ENCODE measurements around the gene ECM2. TPM values are rescaled to one million over a fixed set of nuclear protein-coding genes. Genes with fewer than 3 reads are reported as not detected.

ECM2 gene
- total and polyA plus RNA-seq, 5 donors from 2014 or later: not detected

- Histone ChIP-seq H3K36me3 (ENCODE audit: control insufficient read depth, insufficient read depth, low read length) (no peaks in the 10 kb centered on the region), H3K4me1 (ENCODE audit: control insufficient read depth, insufficient read depth, low read length, poor library complexity, severe bottlenecking) (no peaks in the 10 kb centered on the region), H3K4me3 (ENCODE audit: low read depth, low read length) (no peak overlapping the region), H3K27ac (ENCODE audit: insufficient read depth, low read length, poor library complexity, severe bottlenecking) (no peak overlapping the region), H3K27me3 (ENCODE audit: control insufficient read depth, insufficient read depth, low read length) (no peaks in the 10 kb centered on the region), H3K9me3 (ENCODE audit: control insufficient read depth in 2 of 2, low read length in 2 of 2) (no peaks in the 10 kb centered on the region)
- Mint-ChIP-seq H3K4me3 (no peak overlapping the region), H3K36me3 (no peaks in the 10 kb centered on the region), H3K9me3 (peaks cover 0 to 2% (median 0%) of the 10 kb centered on the region in 7 donors), H3K4me1 (peaks cover 0 to 11% (median 4%) of the 10 kb centered on the region in 4 donors), H3K27ac (no peak overlapping the region), H3K27me3 (no peaks in the 10 kb centered on the region)
- DNase-seq: no peak
- no peak for ATAC-seq (ENCODE audit: low read depth in 2 of 2)
These were observed 2.8 kb upstream of the ECM2 start for GRCh38 chr9:92538541-92538940.

GRCh38 chr9:92534674-92535073 lies 1.1 kb downstream of the ECM2 start:
- peaks cover 2 to 11% (median 4%) of the 10 kb centered on the region in 4 donors for H3K4me1 Mint-ChIP-seq
- ATAC-seq (ENCODE audit: low read depth in 2 of 2) (no peak), DNase-seq (peak in 1 of 3 donors; percentile 21)
- Histone ChIP-seq H3K27ac (ENCODE audit: insufficient read depth, low read length, poor library complexity, severe bottlenecking) (no peak overlapping the region), H3K4me3 (ENCODE audit: low read depth, low read length) (no peak overlapping the region), H3K4me1 (ENCODE audit: control insufficient read depth, insufficient read depth, low read length, poor library complexity, severe bottlenecking) (no peaks in the 10 kb centered on the region), H3K36me3 (ENCODE audit: control insufficient read depth, insufficient read depth, low read length) (no peaks in the 10 kb centered on the region), H3K9me3 (ENCODE audit: control insufficient read depth in 2 of 2, low read length in 2 of 2) (no peaks in the 10 kb centered on the region), H3K27me3 (ENCODE audit: control insufficient read depth, insufficient read depth, low read length) (no peaks in the 10 kb centered on the region)
- peak overlapping the region in 1 of 3 donors; percentile 32 for H3K27ac Mint-ChIP-seq
- H3K27me3 Mint-ChIP-seq: peaks cover 4% of the 10 kb centered on the region
- no peaks in the 10 kb centered on the region for H3K36me3 Mint-ChIP-seq
- H3K4me3 Mint-ChIP-seq: no peak overlapping the region
- H3K9me3 Mint-ChIP-seq: peaks cover 0 to 5% (median 1%) of the 10 kb centered on the region in 7 donors

GRCh38 chr9:92534204-92534603 lies 1.6 kb downstream of the ECM2 start:
- H3K27ac Mint-ChIP-seq: peak overlapping the region in 2 of 3 donors; percentile 32 to 39
- H3K4me3 ChIP-seq (ENCODE audit: low read depth, low read length): no peak overlapping the region

GRCh38 chr9:92530893-92531292 lies 4.9 kb downstream of the ECM2 start:
- no peaks in the 10 kb centered on the region for H3K4me1 ChIP-seq (ENCODE audit: control insufficient read depth, insufficient read depth, low read length, poor library complexity, severe bottlenecking)
- H3K4me1 Mint-ChIP-seq: peaks cover 2 to 6% (median 4%) of the 10 kb centered on the region in 4 donors
- no peak overlapping the region for H3K4me3 Mint-ChIP-seq
- no peak overlapping the region for H3K27ac Mint-ChIP-seq
- no peaks in the 10 kb centered on the region for H3K27me3 ChIP-seq (ENCODE audit: control insufficient read depth, insufficient read depth, low read length)
- peaks cover 0 to 5% (median 1%) of the 10 kb centered on the region in 7 donors for H3K9me3 Mint-ChIP-seq
- no peak overlapping the region for H3K4me3 ChIP-seq (ENCODE audit: low read depth, low read length)
- no peaks in the 10 kb centered on the region for H3K9me3 ChIP-seq (ENCODE audit: control insufficient read depth in 2 of 2, low read length in 2 of 2)
- no peaks in the 10 kb centered on the region for H3K36me3 ChIP-seq (ENCODE audit: control insufficient read depth, insufficient read depth, low read length)
- DNase-seq: no peak
- no peak overlapping the region for H3K27ac ChIP-seq (ENCODE audit: insufficient read depth, low read length, poor library complexity, severe bottlenecking)
- no peaks in the 10 kb centered on the region for H3K36me3 Mint-ChIP-seq
- peaks cover 4% of the 10 kb centered on the region for H3K27me3 Mint-ChIP-seq
- ATAC-seq (ENCODE audit: low read depth in 2 of 2): no peak

More at GRCh38 chr9:92534204-92534603, 1.6 kb downstream of the ECM2 start:
- Mint-ChIP-seq H3K9me3 (peaks cover 0 to 5% (median 1%) of the 10 kb centered on the region in 7 donors), H3K27me3 (peaks cover 4% of the 10 kb centered on the region), H3K36me3 (no peaks in the 10 kb centered on the region), H3K4me1 (peaks cover 2 to 11% (median 4%) of the 10 kb centered on the region in 4 donors), H3K4me3 (no peak overlapping the region)
- H3K27ac ChIP-seq (ENCODE audit: insufficient read depth, low read length, poor library complexity, severe bottlenecking): no peak overlapping the region
- H3K4me1 ChIP-seq (ENCODE audit: control insufficient read depth, insufficient read depth, low read length, poor library complexity, severe bottlenecking): no peaks in the 10 kb centered on the region
- no peaks in the 10 kb centered on the region for H3K27me3 ChIP-seq (ENCODE audit: control insufficient read depth, insufficient read depth, low read length)
- ATAC-seq (ENCODE audit: low read depth in 2 of 2) (no peak), DNase-seq (no peak)
- H3K36me3 ChIP-seq (ENCODE audit: control insufficient read depth, insufficient read depth, low read length): no peaks in the 10 kb centered on the region
- no peaks in the 10 kb centered on the region for H3K9me3 ChIP-seq (ENCODE audit: control insufficient read depth in 2 of 2, low read length in 2 of 2)

- Histone ChIP-seq H3K27me3 (ENCODE audit: control insufficient read depth, insufficient read depth, low read length) (no peaks in the 10 kb centered on the region), H3K27ac (ENCODE audit: insufficient read depth, low read length, poor library complexity, severe bottlenecking) (no peak overlapping the region), H3K36me3 (ENCODE audit: control insufficient read depth, insufficient read depth, low read length) (no peaks in the 10 kb centered on the region), H3K4me3 (ENCODE audit: low read depth, low read length) (no peak overlapping the region), H3K4me1 (ENCODE audit: control insufficient read depth, insufficient read depth, low read length, poor library complexity, severe bottlenecking) (no peaks in the 10 kb centered on the region), H3K9me3 (ENCODE audit: control insufficient read depth in 2 of 2, low read length in 2 of 2) (no peaks in the 10 kb centered on the region)
- peaks cover 0 to 5% (median 1%) of the 10 kb centered on the region in 7 donors for H3K9me3 Mint-ChIP-seq
- ATAC-seq (ENCODE audit: low read depth in 2 of 2): no peak
- H3K4me3 Mint-ChIP-seq: no peak overlapping the region
- H3K36me3 Mint-ChIP-seq: no peaks in the 10 kb centered on the region
- no peak overlapping the region for H3K27ac Mint-ChIP-seq
- DNase-seq: no peak
- H3K27me3 Mint-ChIP-seq: peaks cover 4% of the 10 kb centered on the region
- H3K4me1 Mint-ChIP-seq: peaks cover 0 to 3% (median 2%) of the 10 kb centered on the region in 4 donors
These were observed 6.7 kb downstream of the ECM2 start for GRCh38 chr9:92529124-92529523.

- no peak overlapping the region for H3K27ac Mint-ChIP-seq
These were observed 7.3 kb downstream of the ECM2 start for GRCh38 chr9:92528522-92528849.

GRCh38 chr9:92527832-92528521 lies 7.8 kb downstream of the ECM2 start:
- peaks cover 0 to 5% (median 0%) of the 10 kb centered on the region in 7 donors for H3K9me3 Mint-ChIP-seq
- no peaks in the 10 kb centered on the region for H3K9me3 ChIP-seq (ENCODE audit: control insufficient read depth in 2 of 2, low read length in 2 of 2)
- no peak overlapping the region for H3K27ac ChIP-seq (ENCODE audit: insufficient read depth, low read length, poor library complexity, severe bottlenecking)
- H3K27ac Mint-ChIP-seq: peak overlapping the region in 1 of 3 donors; percentile 3
- no peak overlapping the region for H3K4me3 ChIP-seq (ENCODE audit: low read depth, low read length)
- no peaks in the 10 kb centered on the region for H3K36me3 ChIP-seq (ENCODE audit: control insufficient read depth, insufficient read depth, low read length)
- no peak for ATAC-seq (ENCODE audit: low read depth in 2 of 2)
- no peaks in the 10 kb centered on the region for H3K36me3 Mint-ChIP-seq
- no peaks in the 10 kb centered on the region for H3K4me1 ChIP-seq (ENCODE audit: control insufficient read depth, insufficient read depth, low read length, poor library complexity, severe bottlenecking)
- DNase-seq: no peak
- no peak overlapping the region for H3K4me3 Mint-ChIP-seq
- no peaks in the 10 kb centered on the region for H3K27me3 ChIP-seq (ENCODE audit: control insufficient read depth, insufficient read depth, low read length)
- H3K4me1 Mint-ChIP-seq: no peaks in the 10 kb centered on the region
- no peaks in the 10 kb centered on the region for H3K27me3 Mint-ChIP-seq

More at GRCh38 chr9:92528522-92528849, 7.3 kb downstream of the ECM2 start:
- Histone ChIP-seq H3K36me3 (ENCODE audit: control insufficient read depth, insufficient read depth, low read length) (no peaks in the 10 kb centered on the region), H3K27ac (ENCODE audit: insufficient read depth, low read length, poor library complexity, severe bottlenecking) (no peak overlapping the region), H3K9me3 (ENCODE audit: control insufficient read depth in 2 of 2, low read length in 2 of 2) (no peaks in the 10 kb centered on the region), H3K4me1 (ENCODE audit: control insufficient read depth, insufficient read depth, low read length, poor library complexity, severe bottlenecking) (no peaks in the 10 kb centered on the region), H3K4me3 (ENCODE audit: low read depth, low read length) (no peak overlapping the region), H3K27me3 (ENCODE audit: control insufficient read depth, insufficient read depth, low read length) (no peaks in the 10 kb centered on the region)
- H3K27me3 Mint-ChIP-seq: peaks cover 3% of the 10 kb centered on the region
- DNase-seq (no peak), ATAC-seq (ENCODE audit: low read depth in 2 of 2) (no peak)
- H3K36me3 Mint-ChIP-seq: no peaks in the 10 kb centered on the region
- H3K9me3 Mint-ChIP-seq: peaks cover 0 to 5% (median 1%) of the 10 kb centered on the region in 7 donors
- H3K4me1 Mint-ChIP-seq: peaks cover 0 to 2% (median 0%) of the 10 kb centered on the region in 4 donors
- H3K4me3 Mint-ChIP-seq: no peak overlapping the region

GRCh38 chr9:92527291-92527828 lies 8.4 kb downstream of the ECM2 start:
- ATAC-seq (ENCODE audit: low read depth in 2 of 2) (no peak), DNase-seq (no peak)
- H3K4me3 ChIP-seq (ENCODE audit: low read depth, low read length): no peak overlapping the region
- Mint-ChIP-seq H3K27ac (no peak overlapping the region), H3K27me3 (no peaks in the 10 kb centered on the region), H3K36me3 (no peaks in the 10 kb centered on the region), H3K4me1 (no peaks in the 10 kb centered on the region), H3K4me3 (no peak overlapping the region), H3K9me3 (peaks cover 0 to 3% (median 0%) of the 10 kb centered on the region in 7 donors)
- no peaks in the 10 kb centered on the region for H3K36me3 ChIP-seq (ENCODE audit: control insufficient read depth, insufficient read depth, low read length)
- no peak overlapping the region for H3K27ac ChIP-seq (ENCODE audit: insufficient read depth, low read length, poor library complexity, severe bottlenecking)
- H3K27me3 ChIP-seq (ENCODE audit: control insufficient read depth, insufficient read depth, low read length): no peaks in the 10 kb centered on the region
- H3K9me3 ChIP-seq (ENCODE audit: control insufficient read depth in 2 of 2, low read length in 2 of 2): no peaks in the 10 kb centered on the region
- H3K4me1 ChIP-seq (ENCODE audit: control insufficient read depth, insufficient read depth, low read length, poor library complexity, severe bottlenecking): no peaks in the 10 kb centered on the region

Measured in CD4-positive, CD25-positive, alpha-beta regulatory T cell (primary cell).